Suprapubic skin (tissue), 4 donors: Measurements from ENCODE around the gene SLC11A1. TPM values are rescaled to one million over a fixed set of nuclear protein-coding genes. Genes with fewer than 3 reads are reported as not detected.

Source experiments
- DNase-seq, 2 donors: peaks; one replicate each; pipeline ENCODE4 v3.0.0-alpha.2; 2019; ENCODE audit warnings: low spot score in 2 of 2
- H3K27ac ChIP-seq: fragments of 200-600 bp; sonication (generic); one replicate; pipeline ENCODE4 v1.5.1; 2019
- H3K27me3 ChIP-seq: fragments of 200-600 bp; sonication (generic); one replicate; pipeline ENCODE4 v1.5.1; 2019
- H3K36me3 ChIP-seq: fragments of 200-600 bp; sonication (generic); one replicate; pipeline ENCODE4 v1.5.1; 2019
- H3K4me1 ChIP-seq: fragments of 200-600 bp; sonication (generic); one replicate; pipeline ENCODE4 v1.5.1; 2019
- H3K4me3 ChIP-seq: fragments of 200-600 bp; sonication (generic); one replicate; pipeline ENCODE4 v1.5.1; 2019; ENCODE audit warnings: mild to moderate bottlenecking
- H3K9me3 ChIP-seq: fragments of 200-600 bp; sonication (generic); one replicate; pipeline ENCODE4 v1.5.1; 2019
- CTCF ChIP-seq, 2 donors: fragments of 200-600 bp in 1 of 2; fragments of 450-650 bp in 1 of 2; sonication (generic) in 1 of 2; IDR thresholded peaks; one replicate each; pipeline ENCODE4 v1.5.1; 2016 to 2019; ENCODE audit warnings: antibody characterized with exemption in 2 of 2, mild to moderate bottlenecking in 1 of 2, moderate library complexity in 1 of 2
- EP300 ChIP-seq: sonication (generic); formaldehyde crosslinking; IDR thresholded peaks from one replicate; pipeline ENCODE4 v1.6.1; 2017; ENCODE audit warnings: antibody characterized with exemption
- POLR2A ChIP-seq, 2 donors: fragments of 450-650 bp; IDR thresholded peaks; one replicate each; pipeline ENCODE4 v1.6.1; 2017; ENCODE audit warnings: antibody characterized with exemption in 2 of 2, mild to moderate bottlenecking in 2 of 2, moderate library complexity in 2 of 2
- POLR2AphosphoS5 ChIP-seq, 3 donors: sonication (generic); formaldehyde crosslinking; IDR thresholded peaks; one replicate each; pipeline ENCODE4 v1.6.1; 2017; ENCODE audit warnings: antibody characterized with exemption in 3 of 3
- WGBS: methylation state at CpG from one replicate; pipeline ENCODE4 v1.1.5; 2018; 5-methylcytosine and 5-hydroxymethylcytosine counted together
- total RNA-seq, 4 donors: library from RNA; depleted of rRNA; stranded (reverse); fragments of >200 nt; gene quantifications; one replicate each; pipeline ENCODE4 v1.1.0, GENCODE V29; 2016

Gene SLC11A1
- total RNA-seq, 4 donors from 2014 or later = 0.78 to 16.1 (median 7.6) TPM

GRCh38 chr2:218360453-218360852, 21.6 kb upstream of the SLC11A1 start:
- Histone ChIP-seq H3K36me3 (no peaks in the 10 kb centered on the region), H3K27ac (no peak overlapping the region), H3K4me1 (peaks cover 9% of the 10 kb centered on the region), H3K9me3 (no peaks in the 10 kb centered on the region), H3K4me3 (no peak overlapping the region), H3K27me3 (no peaks in the 10 kb centered on the region)
- no peak for TF ChIP-seq POLR2AphosphoS5 (IDR thresholded peaks at IDR 0.05)
- no peak for TF ChIP-seq CTCF (IDR thresholded peaks at IDR 0.05)
- TF ChIP-seq EP300 = no peak
- TF ChIP-seq POLR2A (IDR thresholded peaks at IDR 0.05) = no peak
- WGBS = 88% methylated on average over 4 of the region's 4 CpGs
- no peak for DNase-seq

GRCh38 chr2:218362606-218363005, 19.5 kb upstream of the SLC11A1 start:
- no peaks in the 10 kb centered on the region for H3K27me3 ChIP-seq
- H3K36me3 ChIP-seq = no peaks in the 10 kb centered on the region
- H3K4me1 ChIP-seq = peaks cover 5% of the 10 kb centered on the region
- TF ChIP-seq POLR2A (IDR thresholded peaks at IDR 0.05) (no peak), EP300 (no peak), CTCF (IDR thresholded peaks at IDR 0.05) (no peak), POLR2AphosphoS5 (IDR thresholded peaks at IDR 0.05) (no peak)
- no peak overlapping the region for H3K27ac ChIP-seq
- DNase-seq = no peak
- no peaks in the 10 kb centered on the region for H3K9me3 ChIP-seq
- no peak overlapping the region for H3K4me3 ChIP-seq
- WGBS = 88% methylated on average over 8 of the region's 8 CpGs

DNA sequence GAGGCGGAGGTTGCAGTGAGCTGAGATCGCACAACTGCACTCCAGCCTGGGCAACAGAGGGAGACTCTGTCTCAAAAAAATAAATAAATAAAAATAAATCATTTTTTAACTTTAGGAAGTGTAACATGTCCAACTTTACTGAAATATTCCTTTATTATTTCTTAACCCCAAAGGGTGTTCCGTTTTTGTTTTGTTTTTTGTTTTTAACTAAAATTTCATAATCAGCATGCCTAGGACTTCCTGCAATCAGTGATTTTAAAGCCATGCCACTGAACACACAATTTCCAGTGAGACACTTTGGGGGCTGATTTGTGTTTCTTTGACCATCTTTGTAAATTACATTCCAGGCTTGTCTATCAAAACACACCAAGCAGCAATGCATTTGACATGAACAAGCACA, 18.3 kb upstream of the SLC11A1 start:
- H3K27ac ChIP-seq = no peak overlapping the region
- peaks cover 11% of the 10 kb centered on the region for H3K4me1 ChIP-seq
- DNase-seq = no peak
- 84% methylated on average over 3 of the region's 3 CpGs for WGBS
- H3K4me3 ChIP-seq = no peak overlapping the region
- TF ChIP-seq POLR2AphosphoS5 (IDR thresholded peaks at IDR 0.05) (no peak), POLR2A (IDR thresholded peaks at IDR 0.05) (no peak), CTCF (IDR thresholded peaks at IDR 0.05) (no peak), EP300 (no peak)
- H3K27me3 ChIP-seq = no peaks in the 10 kb centered on the region
- H3K36me3 ChIP-seq = no peaks in the 10 kb centered on the region
- no peaks in the 10 kb centered on the region for H3K9me3 ChIP-seq

GRCh38 chr2:218364196-218364595, 17.9 kb upstream of the SLC11A1 start:
- Histone ChIP-seq H3K9me3 (no peaks in the 10 kb centered on the region), H3K4me3 (no peak overlapping the region), H3K27ac (no peak overlapping the region), H3K36me3 (no peaks in the 10 kb centered on the region), H3K4me1 (peaks cover 11% of the 10 kb centered on the region), H3K27me3 (no peaks in the 10 kb centered on the region)
- DNase-seq = no peak
- TF ChIP-seq CTCF (IDR thresholded peaks at IDR 0.05) = no peak
- no peak for TF ChIP-seq EP300
- TF ChIP-seq POLR2A (IDR thresholded peaks at IDR 0.05) = no peak
- TF ChIP-seq POLR2AphosphoS5 (IDR thresholded peaks at IDR 0.05) = no peak
- 85% methylated on average over 6 of the region's 6 CpGs for WGBS

GRCh38 chr2:218366621-218367414, 15.3 kb upstream of the SLC11A1 start:
- no peak for TF ChIP-seq POLR2AphosphoS5 (IDR thresholded peaks at IDR 0.05)
- TF ChIP-seq CTCF (IDR thresholded peaks at IDR 0.05) = no peak
- TF ChIP-seq POLR2A (IDR thresholded peaks at IDR 0.05) = no peak
- Histone ChIP-seq H3K4me1 (peaks cover 11% of the 10 kb centered on the region), H3K27ac (peak overlapping the region; percentile 86), H3K9me3 (no peaks in the 10 kb centered on the region), H3K4me3 (peak overlapping the region; percentile 60), H3K27me3 (no peaks in the 10 kb centered on the region), H3K36me3 (no peaks in the 10 kb centered on the region)
- DNase-seq = no peak
- 85% methylated on average over 9 of the region's 9 CpGs for WGBS
